ENCODE data around the gene GNB1L. TPM values are rescaled to one million over a fixed set of nuclear protein-coding genes. Genes with fewer than 3 reads are reported as not detected.
"Not testable (repeated sequence)": the region's sequence is repeated elsewhere in the genome, so short reads cannot be mapped to it uniquely, and the experiment has no call there.

Gene GNB1L
- polyA plus RNA-seq, 4 donors = 3.2 to 7.9 (median 3.8) TPM

DNA sequence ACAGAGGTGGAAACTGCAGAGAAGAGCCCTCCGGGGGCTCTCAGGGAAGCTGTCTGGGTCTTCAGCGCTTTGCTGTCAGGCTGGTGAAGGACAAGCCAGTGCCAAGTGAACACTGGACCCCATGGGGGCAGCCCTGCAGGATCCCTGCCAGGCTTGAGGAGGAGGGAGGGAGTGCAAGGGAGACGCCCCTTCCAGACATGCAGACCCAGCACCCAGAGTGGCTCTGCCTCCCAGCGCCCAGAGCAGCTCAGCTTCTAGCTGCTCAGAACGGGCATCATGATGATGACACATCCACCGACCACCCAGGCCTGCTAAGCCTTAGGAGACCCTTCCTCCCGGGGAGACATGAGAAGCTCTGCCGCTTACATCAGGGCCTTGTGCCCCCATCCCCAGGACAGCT is 54.4 kb downstream of the GNB1L start:
- DNase-seq (ENCODE audit: low read depth in 4 of 4, low spot score in 3 of 4) = no peak

DNA sequence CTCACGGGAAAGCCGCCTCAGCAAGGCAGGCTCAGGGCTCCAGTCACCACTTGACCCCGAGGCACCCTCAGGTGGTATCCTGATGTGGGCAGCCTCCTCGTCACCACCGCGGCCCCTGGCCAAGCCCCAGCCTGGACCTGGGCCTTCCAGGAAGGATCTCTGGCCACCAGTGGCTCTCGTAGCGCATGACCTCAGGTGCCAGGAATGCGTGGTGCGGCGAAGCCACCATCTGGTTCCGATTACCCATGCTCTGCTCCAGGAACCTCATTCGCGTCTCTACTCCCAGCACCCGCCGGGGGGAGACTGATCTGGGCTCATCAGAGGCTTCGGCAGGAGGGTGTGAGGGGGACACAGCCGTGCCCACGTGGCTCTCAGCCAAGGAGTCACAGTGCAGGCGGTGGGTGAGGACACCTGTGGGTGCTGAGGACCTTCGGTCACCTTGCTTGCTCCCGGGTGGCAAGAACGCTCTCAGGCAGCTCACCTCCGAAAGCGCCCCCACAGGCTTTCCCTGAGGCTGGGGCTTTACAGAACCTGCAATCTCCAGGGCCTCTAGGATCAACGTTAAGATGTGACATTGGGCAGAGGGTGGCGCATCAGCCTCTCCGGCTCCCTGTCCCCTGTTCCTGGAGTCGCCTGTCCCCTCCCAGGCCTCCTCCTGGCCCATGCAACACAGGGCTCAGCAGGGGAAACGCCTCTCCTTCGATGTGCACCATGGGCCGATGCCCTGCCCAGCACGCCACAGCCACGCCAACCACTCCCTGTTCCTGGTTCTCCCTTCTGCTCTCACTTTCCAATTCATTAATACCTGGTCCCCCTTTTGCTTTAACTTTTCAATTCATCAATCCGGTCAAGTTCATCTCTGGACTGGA is 55.1 kb downstream of the GNB1L start:
- no peak for DNase-seq (ENCODE audit: low read depth in 4 of 4, low spot score in 3 of 4)

DNA sequence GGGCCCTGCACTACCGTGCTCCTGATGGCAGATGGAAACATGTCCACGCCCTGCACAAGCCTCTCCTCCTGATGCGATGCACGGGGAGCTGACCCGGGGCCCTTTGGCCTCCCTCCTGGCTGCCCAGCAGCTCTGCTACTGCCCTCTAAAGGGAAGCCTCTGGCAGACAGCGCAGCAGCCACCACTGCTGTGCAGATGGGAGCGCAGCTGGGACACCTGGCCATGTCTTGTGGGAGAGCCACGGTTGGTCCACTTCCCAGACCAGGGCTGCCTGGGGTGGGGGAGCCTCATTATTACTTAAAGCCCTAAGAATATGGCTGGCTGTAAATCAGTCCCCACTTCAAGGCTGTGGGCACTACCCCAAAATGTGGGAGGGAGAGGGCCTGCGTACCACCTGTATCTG is 55.8 kb downstream of the GNB1L start:
- DNase-seq (ENCODE audit: low read depth in 4 of 4, low spot score in 3 of 4) = no peak

DNA sequence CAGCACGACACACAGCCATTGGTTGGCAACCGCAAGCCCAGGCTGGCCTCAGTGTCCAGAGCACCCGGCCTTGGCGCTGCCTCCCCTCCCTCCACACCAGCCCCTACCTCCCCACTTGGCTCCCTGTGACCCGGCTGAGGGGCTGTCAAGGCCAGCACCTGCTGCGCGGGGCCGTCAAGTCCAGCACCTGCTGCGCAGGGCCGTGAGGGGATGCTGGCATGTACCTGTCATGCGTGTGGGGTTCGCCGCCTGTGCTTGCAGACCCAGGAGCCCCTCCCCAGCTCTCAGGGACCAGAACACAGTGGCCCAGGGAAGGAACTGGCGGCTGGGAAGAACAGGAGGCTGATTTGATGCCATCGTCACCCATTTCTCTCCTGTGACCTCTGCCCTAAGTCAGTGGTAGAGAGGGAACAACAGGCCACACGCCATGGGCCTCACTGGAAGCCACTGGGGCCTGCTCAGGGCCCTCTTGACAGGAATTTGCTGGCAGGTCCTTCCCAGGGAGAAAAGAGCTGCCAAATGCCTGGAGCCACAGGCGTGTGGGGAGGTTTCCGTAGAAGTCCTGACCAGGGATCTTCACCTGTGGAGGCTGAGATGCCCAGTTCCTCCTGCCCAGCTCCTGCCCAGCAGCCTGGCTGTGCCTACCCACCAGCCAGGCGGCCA is 56.5 kb downstream of the GNB1L start:
- no peak for DNase-seq (ENCODE audit: low read depth in 4 of 4, low spot score in 3 of 4)

DNA sequence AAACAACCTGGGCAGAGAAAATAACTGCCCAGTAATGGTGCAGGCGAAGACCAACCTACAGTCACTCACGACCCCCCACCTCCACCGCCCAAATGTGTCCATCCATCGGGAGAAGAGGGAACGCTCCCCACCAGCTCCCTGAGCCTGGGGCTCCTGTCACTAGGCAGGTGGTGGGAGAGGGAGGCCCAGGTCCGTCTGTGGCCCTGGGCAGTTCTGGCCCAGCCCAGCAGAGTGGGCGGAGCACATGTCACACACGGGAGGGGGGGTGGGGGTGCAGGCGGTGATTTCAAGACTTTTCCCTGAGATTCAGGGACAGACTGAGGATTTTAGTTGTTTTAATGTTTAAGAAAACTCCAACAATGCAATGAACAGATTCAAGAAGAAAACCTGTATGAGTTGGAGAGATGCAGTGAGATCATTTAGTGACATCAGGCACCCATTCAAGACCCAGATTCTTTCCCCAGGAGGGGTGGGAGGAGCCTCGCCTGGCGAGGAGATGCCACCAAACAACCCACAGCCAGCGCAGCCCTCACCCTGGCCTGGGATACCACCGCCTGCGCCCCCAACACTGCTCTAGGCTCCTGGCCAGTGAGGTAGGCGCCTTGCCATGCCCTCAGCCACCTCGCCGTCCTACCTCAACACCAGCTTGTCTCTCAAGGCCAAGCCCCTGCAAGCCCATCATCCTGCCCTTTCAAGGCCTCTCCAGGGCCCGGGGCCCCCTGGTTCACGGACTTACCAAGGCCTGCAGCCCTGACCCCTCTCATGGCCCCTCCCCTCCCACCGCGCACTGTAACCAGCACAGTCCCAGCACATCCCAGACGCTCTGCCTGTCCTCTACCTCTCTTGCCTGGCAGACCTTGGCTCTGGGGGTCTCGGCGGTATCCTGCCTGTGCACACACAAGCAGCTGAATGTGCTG is 57.3 kb downstream of the GNB1L start:
- DNase-seq (ENCODE audit: low read depth in 4 of 4, low spot score in 3 of 4) = no peak

DNA sequence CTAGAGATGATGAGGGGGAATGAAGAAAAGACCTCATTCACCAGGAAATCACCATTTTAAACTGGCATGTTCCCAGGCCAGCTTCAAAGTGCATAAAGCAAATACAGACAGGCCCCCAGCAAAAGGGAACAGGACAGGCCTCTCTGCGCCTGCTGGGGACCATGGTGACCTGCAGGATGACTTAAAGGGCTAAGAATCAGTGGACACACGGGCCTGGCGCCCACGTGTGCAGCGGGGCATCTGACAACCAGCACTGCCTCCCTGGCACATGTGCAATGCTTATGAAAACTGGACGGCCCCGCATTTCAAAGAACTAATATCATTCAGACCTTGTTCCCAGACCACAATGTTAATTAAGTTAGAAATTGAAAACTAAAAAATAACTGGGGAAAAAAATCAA is 58.5 kb downstream of the GNB1L start:
- no peak for DNase-seq (ENCODE audit: low read depth in 4 of 4, low spot score in 3 of 4)

DNA sequence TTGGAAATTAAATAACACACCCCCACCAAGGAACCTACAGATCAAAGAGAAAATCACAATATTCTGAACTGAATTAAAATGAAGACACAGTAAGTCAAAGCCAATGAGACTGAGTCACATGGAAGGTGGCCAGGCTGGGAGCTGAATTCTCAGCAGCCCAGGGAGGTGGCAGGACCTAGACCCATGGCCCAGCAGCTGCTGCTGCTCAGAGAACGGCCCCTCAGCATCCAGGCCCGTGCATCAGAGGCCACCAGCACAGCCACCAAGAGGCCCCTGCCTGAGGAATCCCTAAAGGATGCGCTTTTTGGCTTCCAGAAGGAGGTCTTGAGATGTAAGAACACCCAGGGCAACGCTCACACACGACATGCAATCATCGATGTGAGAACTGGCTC is 59.1 kb downstream of the GNB1L start:
- DNase-seq (ENCODE audit: low read depth in 4 of 4, low spot score in 3 of 4) = no peak

DNA sequence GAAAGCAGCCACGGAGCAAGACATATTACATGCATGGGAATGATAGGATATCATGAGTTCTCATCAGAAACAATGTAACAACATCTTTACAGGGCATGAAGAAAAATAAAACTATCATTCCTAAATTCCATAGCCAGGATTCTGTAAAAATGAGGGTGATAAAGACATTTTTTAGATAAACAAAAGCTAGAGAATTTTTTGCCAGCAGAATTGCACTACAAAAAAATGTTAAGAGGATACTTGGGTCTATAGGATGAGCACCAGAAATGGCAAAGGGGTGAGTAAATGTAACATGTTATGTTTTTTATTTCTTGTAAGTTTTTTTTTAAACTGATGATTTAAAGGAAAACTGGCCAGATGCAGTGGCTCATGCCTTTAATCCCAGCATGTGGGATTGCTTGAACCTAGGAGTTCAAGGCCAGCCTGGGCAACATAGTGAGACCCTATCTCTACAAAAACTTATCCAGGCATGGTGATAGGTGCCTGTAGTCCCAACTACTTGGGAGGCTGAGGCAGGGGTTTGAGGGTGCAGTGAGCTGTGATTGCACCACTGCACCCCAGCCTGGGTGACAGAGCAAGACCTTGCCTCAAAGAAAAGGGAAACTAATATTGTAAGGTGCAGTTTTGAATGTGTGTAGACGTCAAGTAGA is 60.9 kb downstream of the GNB1L start:
- DNase-seq (ENCODE audit: low read depth in 4 of 4, low spot score in 3 of 4) = no peak

DNA sequence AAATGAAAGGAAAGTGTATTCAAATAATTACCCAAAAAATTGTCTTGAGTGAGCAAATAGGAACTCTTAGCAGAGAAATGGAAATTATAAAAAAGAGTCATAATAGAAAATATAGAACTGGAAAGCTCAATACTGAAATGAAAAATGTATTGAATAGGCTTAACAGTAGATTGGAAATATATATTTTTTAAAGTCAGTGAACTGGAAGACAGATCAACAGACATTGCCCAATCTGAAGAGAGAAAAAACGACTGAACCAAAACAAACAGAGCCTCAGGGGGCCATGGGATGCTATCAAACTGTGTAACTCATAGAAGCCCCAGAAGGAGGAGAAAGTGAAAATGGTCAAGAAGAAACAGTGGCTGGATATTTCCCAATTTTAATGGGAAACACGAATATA is 61.5 kb downstream of the GNB1L start:
- no peak for DNase-seq (ENCODE audit: low read depth in 4 of 4, low spot score in 3 of 4)

DNA sequence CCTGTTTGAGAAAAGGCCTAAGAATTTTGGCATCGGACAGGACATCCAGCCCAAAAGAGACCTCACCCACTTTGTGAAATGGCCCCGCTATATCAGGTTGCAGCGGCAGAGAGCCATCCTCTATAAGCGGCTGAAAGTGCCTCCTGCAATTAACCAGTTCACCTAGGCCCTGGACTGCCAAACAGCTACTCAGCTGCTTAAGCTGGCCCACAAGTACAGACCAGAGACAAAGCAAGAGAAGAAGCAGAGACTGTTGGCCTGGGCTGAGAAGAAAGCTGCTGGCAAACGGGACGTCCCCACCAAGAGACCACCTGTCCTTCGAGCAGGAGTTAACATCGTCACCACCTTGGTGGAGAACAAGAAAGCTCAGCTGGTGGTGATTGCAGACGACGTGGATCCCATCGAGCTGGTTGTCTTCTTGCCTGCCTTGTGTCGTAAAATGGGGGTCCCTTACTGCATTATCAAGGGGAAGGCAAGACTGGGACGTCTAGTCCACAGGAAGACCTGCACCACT is 62.2 kb downstream of the GNB1L start:
- DNase-seq (ENCODE audit: low read depth in 4 of 4, low spot score in 3 of 4) = not testable (repeated sequence)

DNA sequence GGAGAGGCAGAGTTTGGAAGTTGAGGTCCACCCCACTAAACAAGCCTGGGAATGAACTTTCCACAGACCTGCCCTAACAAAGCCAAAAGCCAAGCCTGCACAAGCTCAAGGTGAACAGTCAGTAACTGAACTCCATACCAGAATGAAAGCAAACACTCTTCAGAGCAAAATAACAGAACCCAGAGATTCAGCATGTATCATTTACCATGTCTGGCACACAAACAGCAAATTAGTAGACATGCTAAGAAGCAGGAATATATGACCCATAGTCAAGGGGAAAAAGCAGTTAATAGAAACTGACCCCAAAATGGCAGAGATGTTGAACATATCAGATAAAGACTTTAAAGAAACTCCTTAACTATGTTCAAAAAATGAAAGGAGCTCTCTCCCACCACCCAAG is 62.8 kb downstream of the GNB1L start:
- no peak for DNase-seq (ENCODE audit: low read depth in 4 of 4, low spot score in 3 of 4)

DNA sequence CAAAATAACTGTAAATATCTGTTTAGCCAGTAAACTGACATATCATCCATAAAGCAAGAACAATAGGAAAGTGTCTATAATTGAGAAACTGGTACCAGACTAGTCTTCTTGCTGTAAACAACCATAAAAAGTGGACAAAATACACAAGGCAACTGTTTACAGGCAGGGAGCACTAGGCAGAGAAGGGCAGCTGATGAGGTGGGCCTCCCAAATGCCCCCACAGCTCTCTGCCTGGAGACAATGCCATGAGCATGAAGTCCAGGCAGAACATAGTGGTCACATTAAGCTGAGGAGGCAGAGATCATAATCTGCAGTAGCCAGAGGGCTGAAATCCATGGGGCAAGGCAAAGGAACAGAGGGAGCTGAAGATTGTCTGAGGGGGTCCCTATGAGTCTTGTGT is 63.4 kb downstream of the GNB1L start:
- no peak for DNase-seq (ENCODE audit: low read depth in 4 of 4, low spot score in 3 of 4)

DNA sequence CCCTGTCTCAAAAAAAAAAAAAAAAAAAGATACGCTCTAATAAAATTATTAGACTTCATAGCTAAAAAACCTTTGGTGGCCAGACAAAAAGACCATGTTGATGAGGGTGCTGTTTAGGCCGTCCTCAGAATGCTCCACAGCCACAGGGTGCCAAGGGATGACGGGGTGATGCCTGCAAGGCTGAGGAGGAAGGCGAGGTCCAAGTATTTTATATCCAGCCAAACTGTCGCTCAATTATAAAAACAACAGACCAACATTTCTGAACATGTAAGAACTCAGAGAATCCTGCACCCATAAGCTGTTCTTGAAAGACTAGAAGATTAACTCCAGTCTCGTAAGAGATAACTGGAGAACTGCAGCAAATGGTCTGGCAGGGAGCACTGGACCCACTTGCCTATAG is 64.8 kb downstream of the GNB1L start:
- DNase-seq (ENCODE audit: low read depth in 4 of 4, low spot score in 3 of 4) = no peak

DNA sequence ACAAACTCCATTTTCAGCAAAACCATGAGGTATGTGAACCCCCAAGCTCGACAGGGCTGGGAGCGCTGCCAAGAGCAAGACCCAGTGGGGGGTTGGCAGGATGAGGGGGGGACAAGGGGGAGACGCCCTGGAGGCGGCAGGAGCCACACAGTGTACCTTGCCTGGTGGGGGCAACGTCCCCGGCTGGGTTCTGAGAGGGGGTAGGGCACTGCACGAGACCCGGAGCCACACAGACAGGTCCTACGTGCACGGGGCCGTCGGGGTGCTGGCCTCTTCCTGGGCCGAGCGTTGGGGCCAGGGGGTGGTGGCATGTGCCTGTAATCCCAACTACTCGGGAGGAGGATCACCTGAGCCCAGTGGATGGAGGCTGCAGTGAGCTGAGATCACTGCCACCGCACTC is 65.3 kb downstream of the GNB1L start:
- no peak for DNase-seq (ENCODE audit: low read depth in 4 of 4, low spot score in 3 of 4)

DNA sequence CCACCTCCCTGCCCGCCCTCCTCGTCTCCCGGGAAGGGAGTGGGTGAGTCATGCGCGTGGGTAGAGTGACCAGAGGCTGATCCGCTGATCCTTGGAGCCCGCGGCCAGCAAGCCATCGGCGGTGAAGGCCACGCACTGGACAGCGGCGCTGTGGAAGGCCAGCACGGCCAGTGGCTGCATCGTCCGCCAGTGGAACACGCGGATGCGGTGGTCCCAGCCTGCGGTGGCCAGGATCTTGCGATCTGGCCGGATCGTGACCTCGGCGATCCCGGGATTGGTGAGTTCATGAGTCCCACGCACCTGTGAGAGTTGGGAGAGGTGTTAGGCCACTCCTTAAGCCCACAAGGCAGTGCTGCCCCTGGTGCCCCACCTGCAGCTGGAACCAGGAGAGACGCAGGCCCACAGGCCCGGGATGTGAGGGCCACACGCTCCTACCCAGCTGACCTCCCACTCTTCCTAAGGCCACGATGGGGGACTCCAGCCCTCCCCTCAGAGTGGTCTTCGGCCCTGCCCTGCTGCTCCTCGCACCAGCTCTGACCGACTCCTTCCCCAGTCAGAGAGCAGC is 65.9 kb downstream of the GNB1L start:
- DNase-seq (ENCODE audit: low read depth in 4 of 4, low spot score in 3 of 4) = no peak

DNA sequence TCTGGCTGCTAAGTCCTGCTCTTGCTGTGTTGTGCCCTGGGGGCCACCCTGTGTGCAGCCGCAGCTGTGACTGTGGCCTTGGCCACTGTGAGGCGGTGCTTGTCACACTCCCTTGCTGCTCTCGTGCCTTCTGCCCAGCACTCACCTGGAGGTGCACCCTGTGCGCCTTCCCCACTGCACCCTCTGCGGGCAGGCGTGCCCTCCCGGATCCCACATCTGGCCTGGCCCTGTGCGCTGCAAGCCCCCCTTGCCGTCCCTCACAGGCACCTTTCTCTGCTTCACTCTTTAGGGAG is 66.9 kb downstream of the GNB1L start:
- DNase-seq (ENCODE audit: low read depth in 4 of 4, low spot score in 3 of 4) = no peak

DNA sequence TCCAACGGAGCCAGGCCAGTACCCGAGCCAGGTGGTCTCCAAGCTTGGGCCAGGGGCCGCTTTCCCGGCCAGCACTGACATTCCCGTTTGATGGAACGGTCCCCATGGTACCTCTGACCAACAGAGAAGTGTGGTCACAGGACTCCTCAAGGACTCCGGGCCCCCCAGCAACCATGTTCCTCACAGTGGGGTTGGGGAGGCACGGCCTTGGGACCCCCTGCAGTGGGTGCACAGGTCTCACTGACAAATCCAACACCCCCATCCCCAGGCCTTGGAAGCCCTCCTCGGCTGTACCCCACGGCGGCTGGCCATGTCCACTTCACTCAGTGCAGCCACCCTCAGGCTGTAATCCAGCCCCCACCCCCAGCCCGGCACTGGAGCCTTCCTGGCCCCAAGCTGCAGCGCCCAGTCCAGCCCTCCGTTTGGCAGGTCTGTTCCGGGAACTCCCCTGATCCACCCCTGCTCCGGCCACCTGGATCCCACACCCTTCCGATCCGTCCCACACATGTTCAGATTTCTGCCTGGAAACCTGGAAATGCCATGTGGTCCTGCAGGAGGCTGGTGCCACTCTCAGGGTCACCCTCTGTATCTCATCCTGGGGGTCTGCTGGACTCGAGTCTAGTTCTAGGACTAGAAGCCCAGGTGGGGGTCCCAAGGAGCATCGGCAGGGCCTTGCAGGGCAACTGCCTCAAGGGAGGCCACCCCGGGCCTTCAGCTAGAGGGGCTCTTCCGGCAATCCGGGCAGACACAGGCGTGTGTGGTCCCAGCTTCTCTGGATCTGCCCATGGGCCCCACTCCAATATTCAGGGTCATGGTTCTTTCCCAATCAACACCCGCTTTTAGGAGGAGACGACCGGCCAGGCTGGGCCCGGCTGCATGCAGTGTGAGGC is 67.5 kb downstream of the GNB1L start:
- no peak for DNase-seq (ENCODE audit: low read depth in 4 of 4, low spot score in 3 of 4)

DNA sequence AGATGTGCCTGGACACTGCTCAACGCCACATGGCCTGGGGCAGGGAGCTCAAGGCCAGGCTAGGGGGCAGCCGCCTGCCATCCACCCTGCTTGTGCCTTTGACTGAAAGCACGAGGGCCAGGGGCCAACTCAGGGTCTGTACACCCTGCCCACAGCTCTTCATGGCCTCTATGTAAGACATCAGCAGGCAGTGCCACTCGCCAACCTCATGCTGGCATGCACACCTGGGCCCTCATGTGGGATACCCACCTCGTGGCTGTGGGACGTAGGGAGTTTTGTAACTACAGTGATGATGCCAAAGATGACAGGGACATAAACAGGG is 68.4 kb downstream of the GNB1L start:
- no peak for DNase-seq (ENCODE audit: low read depth in 4 of 4, low spot score in 3 of 4)

DNA sequence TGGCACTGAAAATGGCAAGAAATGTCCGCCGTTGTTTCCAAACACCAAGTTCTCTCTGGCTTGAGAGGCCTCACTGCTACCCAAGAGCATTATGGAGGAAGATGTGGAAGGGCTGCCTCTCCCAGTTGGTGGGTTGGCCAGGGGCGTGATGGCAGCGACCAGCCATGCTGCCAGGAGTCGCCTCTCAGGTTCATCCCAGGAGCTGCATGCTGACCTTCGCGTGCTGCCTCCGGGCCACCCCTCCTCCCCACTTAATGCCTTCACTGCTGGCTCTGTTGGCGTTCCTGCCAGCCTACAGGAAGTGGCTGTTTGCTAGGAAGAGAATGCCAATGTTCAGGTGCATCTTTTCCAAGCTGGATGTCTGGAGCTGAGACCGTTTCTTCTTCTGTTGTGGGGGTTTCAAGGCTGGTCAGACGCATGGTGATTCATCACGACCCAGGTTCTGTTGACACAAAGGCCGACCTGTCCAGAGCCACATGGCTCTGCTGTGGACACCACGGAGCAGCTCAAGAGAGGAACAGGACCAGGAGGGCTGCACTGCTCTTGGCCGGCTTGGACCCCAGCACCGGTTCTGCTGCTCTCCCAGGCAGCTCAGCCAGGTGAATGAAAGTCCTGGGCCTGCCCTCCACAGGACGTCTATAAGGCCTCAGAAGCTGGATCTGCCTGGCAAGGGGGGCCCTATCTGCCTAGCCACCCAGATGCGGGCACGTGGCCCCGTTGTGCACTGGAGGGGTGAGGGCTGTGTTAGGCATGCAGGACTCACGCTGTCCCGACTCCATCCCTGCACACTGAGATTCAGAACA is 69.0 kb downstream of the GNB1L start:
- DNase-seq (ENCODE audit: low read depth in 4 of 4, low spot score in 3 of 4) = no peak
